HG03064 (cell line): ENCODE data around the gene B3GALT6.
"Not testable (repeated sequence)": the region's sequence is repeated elsewhere in the genome, so short reads cannot be mapped to it uniquely, and the experiment has no call there.

Experiments used
- ATAC-seq: cut with Tn5 transposase; IDR thresholded peaks from one replicate; pipeline ENCODE4 v1.9.1; 2021; ENCODE audit warnings: low read depth; ENCODE audit not compliant: unreplicated experiment

The B3GALT6 gene

DNA sequence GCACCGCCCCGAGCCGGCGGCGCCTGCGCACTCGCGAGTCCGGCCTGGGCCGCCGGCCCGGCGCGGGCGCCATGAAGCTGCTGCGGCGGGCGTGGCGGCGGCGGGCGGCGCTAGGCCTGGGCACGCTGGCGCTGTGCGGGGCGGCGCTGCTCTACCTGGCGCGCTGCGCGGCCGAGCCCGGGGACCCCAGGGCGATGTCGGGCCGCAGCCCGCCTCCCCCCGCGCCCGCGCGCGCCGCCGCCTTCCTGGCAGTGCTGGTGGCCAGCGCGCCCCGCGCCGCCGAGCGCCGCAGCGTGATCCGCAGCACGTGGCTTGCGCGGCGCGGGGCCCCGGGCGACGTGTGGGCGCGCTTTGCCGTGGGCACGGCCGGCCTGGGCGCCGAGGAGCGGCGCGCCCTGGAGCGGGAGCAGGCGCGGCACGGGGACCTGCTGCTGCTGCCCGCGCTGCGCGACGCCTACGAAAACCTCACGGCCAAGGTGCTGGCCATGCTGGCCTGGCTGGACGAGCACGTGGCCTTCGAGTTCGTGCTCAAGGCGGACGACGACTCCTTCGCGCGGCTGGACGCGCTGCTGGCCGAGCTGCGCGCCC is at the start of gene B3GALT6:
Gene B3GALT6 (plus strand): TSS at position 30 of the 588 bp plus-strand sequence. CDS start 42 bp downstream, at position 72.
- ATAC-seq, result no peak

DNA sequence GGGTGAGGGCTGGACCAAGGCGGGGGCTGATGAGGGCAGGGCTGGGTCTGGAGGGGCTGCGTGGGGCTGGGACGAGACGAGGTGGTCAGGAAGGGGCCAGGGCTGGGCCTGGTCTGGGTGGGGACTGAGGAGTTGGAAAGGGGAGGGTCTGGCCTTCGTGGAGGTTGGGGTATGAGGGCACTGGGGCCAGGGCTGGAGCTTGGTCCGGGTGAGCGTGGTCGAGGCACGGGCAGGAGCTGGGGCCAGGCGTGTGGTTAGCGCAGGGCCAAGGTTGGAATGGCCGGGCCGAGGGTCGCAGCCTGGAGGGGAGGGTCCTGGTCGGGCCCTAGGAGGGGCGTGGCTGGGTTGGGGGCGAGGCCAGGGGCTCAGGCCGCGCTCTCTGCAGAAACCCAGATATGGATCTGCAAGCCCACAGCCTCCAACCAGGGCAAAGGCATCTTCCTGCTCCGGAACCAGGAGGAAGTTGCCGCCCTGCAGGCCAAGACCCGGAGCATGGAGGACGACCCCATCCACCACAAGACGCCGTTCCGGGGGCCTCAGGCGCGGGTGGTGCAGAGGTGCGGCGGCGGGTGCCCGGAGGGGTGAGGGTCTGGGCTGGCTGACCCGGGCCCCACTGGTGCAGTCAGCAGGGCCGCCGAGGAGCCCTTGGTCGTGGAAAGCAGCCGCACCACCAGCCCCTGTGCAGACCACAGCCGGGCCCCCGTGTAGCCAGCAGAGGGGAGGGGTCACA is 49.4 kb upstream of the B3GALT6 start:
- ATAC-seq, result no peak

DNA sequence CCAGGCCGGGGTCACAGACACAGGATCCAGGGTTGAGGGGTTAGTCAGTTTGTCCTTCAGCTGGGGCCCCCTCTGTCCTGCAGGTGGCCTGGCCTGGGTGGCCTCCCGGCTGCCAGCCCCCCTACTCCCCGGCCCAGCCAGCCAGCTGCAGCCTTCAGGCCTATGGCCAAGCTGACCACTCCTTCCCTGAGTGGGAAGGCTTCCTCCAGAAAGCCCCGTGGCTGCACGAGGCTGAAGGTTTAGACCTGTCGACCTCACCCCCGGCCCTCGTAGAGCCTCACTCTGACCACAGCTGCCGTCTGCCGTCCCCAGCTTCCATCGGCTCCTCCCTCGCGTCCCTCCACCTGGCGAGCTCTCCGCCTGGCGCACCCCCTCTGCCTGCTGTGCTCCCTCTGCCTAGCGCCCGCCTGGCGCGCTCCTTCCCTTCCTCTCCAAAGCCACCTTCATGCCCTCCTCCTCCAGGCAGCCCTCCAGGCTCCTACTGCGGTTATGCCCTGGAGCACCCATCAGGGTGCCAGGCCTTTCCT is 48.8 kb upstream of the B3GALT6 start:
- no peak for ATAC-seq

DNA sequence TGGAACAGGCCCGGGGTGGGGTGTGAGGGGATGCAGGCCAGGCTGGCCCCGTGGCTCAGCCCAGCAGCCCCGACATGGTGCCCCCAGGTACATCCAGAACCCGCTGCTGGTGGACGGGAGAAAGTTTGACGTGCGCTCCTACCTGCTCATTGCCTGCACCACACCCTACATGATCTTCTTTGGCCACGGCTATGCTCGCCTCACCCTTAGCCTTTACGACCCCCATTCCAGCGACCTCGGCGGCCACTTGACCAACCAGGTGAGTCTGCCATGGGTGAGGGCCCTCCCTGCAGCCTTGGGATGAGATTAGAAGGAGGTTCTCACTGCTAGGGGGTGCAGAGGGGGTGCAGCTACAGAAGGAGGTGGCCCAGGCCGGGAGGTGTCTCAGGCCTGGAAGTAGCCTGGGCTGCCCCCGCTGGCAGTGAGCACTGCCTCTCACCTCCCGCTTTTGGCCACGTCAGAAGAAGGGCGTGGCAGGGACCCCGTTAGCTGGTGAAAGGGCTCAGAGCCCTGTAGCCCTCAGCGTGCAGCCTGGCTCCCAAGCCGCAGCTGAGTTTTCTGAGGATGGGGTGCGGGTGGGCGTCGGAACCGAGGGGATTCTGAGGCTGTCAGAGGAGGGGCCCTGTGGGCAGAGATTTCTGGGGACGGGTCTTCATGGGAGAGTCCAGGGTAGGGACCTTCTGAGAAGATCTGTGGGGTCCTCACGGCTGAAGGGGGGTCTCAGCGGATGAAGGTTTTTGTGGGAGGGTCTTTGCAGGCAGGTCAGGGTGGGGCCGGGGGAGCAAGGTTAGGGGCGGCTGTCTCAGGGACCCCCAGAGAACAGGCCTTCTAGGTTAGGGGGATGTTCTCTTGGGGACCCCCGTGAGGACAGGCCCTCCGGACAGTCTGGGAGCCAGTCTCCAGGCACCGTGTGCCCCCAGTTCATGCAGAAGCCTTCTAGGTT is 47.9 kb upstream of the B3GALT6 start:
- ATAC-seq, result no peak

DNA sequence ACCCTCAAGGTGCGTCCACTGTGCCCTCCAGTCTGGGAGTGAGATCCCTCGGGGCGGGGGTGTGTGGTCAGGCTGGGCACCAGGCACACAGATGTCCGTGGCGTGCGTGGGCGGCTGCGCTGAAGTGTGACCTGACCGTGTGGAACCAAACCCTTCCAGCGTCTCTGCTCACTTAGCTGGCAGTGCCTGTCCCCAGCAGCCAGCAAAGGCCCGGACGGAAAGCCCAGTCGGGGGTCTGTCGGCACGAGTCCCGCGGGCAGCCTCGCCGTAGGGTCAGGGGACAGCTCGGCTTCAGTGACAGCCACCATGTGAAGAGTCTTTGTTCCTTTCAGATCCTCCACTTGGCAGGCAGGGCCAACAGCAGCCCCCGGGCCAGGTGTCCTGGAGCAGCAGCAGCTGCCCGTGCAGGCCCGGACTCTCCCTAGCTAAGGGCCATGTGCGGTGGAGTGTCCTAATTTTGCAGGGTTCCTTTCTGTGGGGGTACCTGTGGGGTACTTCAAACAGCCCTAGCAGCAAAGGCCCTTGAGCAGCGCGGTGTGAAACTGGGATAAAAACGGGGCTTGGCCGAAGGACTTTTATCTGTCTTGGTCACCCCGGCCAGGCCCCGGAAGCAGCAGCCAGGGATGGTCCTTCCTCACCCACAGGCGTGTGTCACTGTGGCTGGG is 46.8 kb upstream of the B3GALT6 start:
- ATAC-seq, result no peak

DNA sequence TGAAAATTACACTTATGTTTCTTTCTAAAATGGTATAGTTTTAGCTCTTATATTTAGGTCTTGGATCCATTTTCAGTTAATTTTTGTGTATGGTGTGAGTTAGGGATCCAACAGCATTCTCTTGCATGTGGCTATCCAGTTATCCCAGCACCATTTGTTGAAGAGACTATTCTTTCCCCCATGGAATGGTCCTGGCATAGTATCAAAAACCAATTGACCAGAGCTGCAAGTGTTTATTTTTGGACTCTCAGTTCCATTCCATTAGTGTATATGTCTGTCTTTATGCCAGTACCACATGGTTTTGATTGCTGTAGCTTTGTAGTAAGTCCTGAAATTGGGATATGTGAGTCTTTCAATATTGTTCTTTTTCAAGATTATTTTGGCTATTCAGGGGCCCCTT is 44.1 kb upstream of the B3GALT6 start:
- ATAC-seq, result no peak

DNA sequence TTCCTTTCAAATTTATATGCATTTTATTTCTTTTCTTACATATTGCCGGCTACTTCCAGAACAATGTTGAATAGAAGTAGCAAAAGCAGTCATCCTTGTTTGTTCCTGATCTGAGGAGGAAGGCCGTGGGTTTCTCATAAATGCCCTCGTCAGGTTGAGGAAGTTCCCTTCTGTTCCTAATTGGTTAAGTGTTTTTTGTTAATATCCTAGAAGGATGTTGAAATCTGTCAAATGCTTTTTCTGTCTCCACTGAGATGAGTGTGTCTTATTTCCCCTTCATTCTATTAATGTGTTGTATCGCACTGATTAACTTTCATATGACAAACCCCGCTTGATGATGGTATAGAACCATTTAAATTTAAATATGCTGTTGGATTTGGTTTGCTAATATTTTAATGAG is 42.9 kb upstream of the B3GALT6 start:
- ATAC-seq, result no peak

DNA sequence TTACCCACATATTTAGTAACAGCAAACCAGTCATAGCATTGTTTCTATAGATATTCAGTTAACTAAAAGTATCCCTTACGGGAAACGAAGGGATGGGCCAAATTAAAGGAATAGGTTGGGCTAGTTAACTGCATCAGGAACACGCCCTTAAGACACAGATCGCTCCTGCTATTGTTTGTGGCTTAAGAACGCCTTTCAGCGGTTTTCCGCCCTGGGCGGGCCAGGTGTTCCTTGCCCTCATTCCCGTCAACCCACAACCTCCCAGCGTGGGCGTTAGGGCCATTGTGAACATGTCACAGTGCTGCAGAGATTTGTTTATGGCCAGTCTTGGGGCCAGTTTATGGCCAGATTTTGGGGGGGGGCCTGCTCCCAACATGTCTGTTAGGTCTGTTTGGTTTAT is 40.3 kb upstream of the B3GALT6 start:
- ATAC-seq, result no peak

DNA sequence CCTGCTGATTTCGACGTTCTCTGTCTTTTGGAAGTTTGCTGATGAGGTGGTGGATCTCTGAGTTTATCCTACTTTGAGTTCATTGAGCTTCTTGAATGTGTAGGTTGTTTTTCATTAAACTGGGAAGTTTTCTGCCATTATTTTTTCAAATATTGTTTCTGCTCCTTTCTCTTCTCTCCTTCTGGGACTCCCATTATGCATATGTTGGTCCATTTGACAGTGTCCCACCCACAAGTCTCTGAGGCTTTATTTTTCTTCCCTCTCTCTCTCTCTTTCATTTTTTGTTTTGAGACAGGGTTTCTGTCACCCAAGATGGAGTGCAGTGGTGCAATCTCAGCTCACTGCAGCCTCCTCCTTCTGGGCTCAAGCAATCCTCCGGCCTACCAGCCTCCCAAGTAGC is 37.3 kb upstream of the B3GALT6 start:
- ATAC-seq, result no peak

DNA sequence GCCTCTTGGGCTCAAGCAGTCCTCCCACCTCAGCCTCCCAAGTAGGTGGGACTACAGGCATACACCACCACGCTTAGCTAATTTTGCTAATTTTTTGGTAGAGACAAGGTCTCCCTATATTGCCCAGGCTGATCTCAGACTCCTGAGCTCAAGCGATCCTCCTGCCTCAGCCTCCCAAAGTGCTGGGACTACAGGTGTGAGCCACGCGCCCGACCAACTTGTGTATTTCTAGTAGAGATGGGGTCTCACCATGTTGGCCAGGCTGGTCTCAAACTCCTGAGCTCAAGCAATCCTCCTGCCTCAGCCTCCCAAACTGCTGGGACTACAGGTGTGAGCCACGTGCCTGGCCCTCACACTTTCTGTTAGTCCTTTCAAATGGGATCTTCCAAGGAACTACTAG is 36.3 kb upstream of the B3GALT6 start:
- ATAC-seq, result not testable (repeated sequence)

DNA sequence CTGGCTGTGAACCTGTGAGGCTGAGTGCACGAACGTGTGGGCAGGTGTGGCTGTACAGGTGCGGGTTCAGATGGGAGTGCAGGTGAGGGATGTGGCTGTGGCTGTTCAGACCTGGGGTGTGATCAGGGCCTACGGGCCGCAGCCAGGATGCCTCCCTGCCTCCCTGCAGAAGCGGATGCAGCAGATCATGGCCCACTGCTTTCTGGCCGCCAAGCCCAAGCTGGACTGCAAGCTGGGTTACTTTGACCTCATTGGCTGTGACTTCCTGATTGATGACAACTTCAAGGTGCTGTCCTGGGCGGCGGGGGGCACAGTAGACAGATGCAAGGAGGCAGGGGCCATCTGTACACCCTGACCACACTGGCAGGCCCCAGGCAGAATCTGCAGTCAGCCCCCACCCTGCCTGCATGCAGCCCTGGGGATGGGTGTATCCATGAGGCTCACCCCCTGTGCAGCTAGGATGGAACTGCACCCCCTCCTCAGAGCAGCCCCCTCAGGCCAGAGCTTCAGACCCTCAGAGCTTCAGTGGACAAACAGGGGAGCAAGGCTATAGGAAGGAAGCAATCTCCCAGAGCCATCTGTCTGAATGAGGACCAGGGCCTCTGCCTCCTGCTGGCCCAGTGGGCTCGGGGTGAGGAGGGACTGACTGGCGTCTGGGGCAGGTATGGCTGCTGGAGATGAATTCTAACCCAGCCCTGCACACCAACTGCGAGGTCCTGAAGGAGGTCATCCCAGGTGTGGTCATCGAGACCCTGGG is 35.4 kb upstream of the B3GALT6 start:
- ATAC-seq, result no peak

DNA sequence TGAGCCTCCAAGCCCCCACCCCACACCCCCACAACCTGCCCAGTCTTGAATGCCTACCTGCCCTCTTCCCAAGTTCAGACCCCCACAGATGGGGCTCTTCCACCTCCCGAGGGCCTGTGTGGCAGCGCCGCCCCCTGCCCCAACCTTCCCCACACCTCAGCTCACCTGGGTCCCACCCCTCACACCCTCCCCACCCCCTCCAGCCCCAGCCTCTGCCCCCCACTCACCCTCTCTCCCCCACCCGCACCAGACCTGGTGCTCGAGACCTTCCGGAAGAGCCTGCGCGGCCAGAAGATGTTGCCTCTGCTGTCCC is 34.9 kb upstream of the B3GALT6 start:
- no peak for ATAC-seq

DNA sequence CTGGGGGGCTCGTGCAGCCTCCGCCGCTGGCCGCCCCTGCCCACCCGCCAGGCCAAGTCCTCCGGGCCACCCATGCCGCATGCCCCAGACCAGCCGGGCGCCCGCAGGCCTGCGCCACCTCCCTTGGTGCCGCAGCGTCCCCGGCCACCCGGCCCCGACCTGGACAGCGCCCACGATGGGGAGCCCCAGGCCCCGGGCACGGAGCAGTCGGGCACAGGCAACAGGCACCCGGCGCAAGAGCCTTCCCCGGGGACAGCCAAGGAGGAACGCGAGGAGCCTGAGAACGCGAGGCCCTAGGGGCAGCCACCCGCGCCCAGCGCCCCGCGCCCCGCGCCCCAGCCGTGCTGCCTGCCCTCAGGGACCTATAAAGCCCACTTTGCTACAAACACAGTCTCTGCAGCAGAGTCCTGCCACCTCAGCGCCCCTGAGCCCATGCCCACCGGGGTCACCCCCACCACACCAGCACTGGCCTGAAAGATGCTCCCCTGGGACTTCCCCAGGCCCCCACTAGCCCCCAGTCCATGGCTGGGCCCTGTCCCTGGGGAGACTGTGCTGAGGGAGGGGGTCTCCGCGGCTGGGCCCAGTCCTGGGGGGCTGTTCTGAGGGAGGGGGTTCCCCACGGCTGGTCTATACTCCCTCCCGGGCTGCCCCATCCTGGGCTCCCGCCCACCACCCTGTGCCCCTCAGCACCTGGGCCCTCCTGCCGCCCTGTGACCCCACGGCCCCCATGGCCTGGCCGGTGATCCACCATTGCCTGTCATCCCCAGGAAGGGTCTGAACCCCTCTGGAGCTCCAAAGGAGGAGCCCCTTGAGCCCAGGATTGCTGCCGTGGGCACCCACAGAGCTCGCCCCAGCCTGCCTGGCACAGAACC is 34.2 kb upstream of the B3GALT6 start:
- ATAC-seq, result no peak

DNA sequence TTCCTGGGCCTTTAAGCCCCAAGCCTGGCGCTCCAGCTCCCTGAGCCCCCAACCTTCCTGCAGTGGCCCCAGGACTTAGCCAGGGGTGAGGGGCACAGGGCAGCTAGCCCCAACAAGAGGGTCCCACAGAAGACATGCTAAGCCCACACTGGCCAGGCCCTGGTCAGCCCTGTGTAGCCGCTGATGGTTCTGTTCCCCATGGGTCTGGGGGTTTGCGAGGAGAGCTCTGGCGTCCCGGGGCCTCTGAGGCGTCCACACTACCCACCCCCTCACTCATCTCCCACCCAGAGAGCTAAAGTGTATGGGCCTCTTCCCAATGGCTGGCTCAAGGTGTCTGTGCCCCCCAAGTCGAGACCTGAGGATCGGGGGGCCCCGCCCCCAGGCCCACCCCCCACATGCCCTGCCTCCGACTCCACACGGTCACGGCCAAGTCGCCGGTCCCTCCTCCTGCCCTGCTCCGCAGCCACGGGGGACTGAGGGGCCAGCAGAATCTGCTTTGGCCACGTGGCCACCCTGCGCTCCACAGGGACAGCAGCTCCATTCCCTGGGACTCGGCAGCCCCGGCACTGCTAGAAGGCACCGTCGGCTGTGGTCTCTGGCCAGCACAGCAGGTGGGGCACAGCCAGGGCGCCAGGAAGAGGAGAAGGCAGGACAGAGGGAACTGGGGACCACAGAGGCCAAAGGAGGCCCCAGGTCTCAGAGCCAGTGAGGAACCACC is 33.5 kb upstream of the B3GALT6 start:
- ATAC-seq, result no peak

DNA sequence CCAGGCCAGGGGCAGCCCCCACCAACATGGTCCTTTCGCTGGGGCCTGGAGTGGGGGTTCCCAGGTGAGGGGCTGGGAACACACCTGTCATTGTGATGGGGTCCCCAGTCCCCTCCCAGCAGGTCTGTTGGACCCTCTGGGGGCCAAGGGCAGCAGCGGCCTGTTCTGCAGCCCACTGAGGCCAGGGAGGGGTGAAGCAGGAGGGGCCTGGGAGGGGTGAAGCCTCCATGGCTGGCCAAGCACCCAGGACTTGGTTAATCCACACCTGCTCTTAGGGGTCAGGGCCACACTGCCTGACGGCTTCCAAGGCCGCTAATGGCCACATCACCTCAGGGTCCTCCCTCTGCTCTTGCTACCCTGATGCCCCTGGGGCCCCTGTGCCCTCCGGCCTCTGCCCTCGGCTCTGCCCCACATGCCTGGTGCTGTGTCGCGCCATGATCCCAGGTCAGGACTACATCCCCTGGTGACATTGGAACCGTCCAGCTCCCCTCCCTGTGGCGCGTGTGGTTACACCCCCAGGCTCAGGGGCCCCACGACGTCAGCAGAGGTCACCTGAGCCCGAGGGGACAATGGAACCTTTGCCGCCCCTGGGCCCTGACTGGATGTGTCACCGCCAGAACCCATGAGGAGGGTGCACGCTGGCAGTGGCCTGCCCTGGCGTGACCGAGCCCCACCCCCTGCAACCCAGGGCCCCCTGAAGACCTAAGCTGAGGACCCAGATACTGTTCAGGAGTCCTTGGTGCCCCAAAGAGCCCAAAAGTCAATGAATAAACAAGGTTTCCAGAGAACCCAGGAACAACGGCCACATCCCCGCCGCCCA is 32.7 kb upstream of the B3GALT6 start:
- no peak for ATAC-seq

DNA sequence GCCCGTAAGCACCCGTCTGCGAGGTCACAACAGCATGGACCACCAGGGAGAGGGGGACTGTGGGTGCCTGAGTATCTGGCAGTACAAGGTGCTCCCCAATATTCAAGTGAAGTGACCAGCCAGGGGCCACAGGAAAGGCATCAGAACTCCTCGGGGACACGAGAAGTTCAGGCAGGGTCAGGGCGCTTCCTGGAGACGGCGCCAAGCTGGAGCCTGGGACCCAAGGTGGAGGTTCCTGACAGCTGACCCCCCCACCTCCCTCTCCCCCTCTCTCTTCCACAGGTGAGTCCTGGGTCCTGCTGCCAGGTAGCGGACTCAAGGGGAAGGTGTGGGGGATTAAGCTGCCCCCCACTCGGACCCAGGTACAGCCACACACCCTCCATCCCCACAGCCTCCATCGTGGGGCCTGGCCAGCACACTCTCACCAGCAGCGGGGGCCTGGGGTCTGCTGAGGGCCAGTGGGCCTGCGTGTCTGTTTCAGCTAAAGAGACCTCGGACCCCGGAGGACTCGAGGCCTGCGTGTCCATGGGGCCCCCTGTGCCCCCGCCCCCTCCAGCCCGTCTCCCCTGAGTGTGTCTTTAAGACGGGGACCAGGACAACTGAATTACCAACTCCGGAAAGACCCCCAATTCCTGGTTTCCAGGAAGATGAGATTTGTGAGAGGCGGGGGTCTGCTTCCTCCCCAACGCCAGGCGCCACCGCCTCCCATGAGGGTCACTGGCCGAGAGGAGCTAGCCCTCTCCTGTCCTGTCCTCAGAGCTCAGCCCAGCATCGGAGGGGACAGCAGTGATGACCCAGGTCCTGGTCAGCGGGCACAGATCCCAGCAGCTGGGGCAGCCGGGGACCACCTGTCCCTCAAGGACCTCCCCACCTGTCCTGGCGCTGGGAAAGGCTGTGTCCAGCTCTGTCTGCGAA is 31.8 kb upstream of the B3GALT6 start:
- no peak for ATAC-seq
